ENCODE data around the gene EFCAB14.
A peak's percentile ranks its signal among the peaks of the same experiment; 100 is the strongest.

The EFCAB14 gene

GRCh38 chr1:46718727-46719622, at the start of gene EFCAB14:
EFCAB14 (minus strand) TSS chr1:46719114; CDS start chr1:46718087, 1,027 bp downstream.
- FAIRE-seq, result no peak
- peak; percentile 78 for DNase-seq (ENCODE audit: insufficient read length, low spot score)
- no peak for TF ChIP-seq CTCF (IDR thresholded peaks at IDR 0.05; ENCODE audit: insufficient read depth, missing control alignments)

- DNase-seq (ENCODE audit: insufficient read length, low spot score) (no peak), FAIRE-seq (no peak)
- no peak for TF ChIP-seq CTCF (IDR thresholded peaks at IDR 0.05; ENCODE audit: insufficient read depth, missing control alignments)
Measured at GRCh38 chr1:46768445-46768844, 49.5 kb upstream of the EFCAB14 start.

- no peak for FAIRE-seq
- no peak for TF ChIP-seq CTCF (IDR thresholded peaks at IDR 0.05; ENCODE audit: insufficient read depth, missing control alignments)
- DNase-seq (ENCODE audit: insufficient read length, low spot score), result no peak
Measured at GRCh38 chr1:46767649-46768282, 48.9 kb upstream of the EFCAB14 start.

GRCh38 chr1:46764402-46764801, 45.5 kb upstream of the EFCAB14 start:
- no peak for FAIRE-seq
- no peak for DNase-seq (ENCODE audit: insufficient read length, low spot score)
- no peak for TF ChIP-seq CTCF (IDR thresholded peaks at IDR 0.05; ENCODE audit: insufficient read depth, missing control alignments)

GRCh38 chr1:46761740-46762139, 42.8 kb upstream of the EFCAB14 start:
- FAIRE-seq, result no peak

GRCh38 chr1:46760558-46761166, 41.7 kb upstream of the EFCAB14 start:
- FAIRE-seq, result no peak
- DNase-seq (ENCODE audit: insufficient read length, low spot score), result no peak
- no peak for TF ChIP-seq CTCF (IDR thresholded peaks at IDR 0.05; ENCODE audit: insufficient read depth, missing control alignments)

More at GRCh38 chr1:46761740-46762139, 42.8 kb upstream of the EFCAB14 start:
- no peak for DNase-seq (ENCODE audit: insufficient read length, low spot score)
- no peak for TF ChIP-seq CTCF (IDR thresholded peaks at IDR 0.05; ENCODE audit: insufficient read depth, missing control alignments)

Measured in D721Med (cell line).